Mesenchymal stem cell (in vitro differentiated cells and primary cell): ENCODE measurements around the gene DLGAP1.

Source experiments
- DNase-seq: peaks from one replicate; pipeline ENCODE4 v3.0.0-alpha.2; 2013
- H2AFZ ChIP-seq: one replicate; pipeline ENCODE4 v1.6.1; 2013; ENCODE audit warnings: low read depth, mild to moderate bottlenecking, control low read depth, inconsistent platforms, low read length, moderate library complexity
- H2AK5ac ChIP-seq: 2 replicates; pipeline ENCODE4 v1.6.1; 2013; ENCODE audit warnings: low read length, moderate library complexity, mild to moderate bottlenecking, inconsistent platforms; ENCODE audit not compliant: severe bottlenecking
- H2BK120ac ChIP-seq: one replicate; pipeline ENCODE4 v1.6.1; 2013; ENCODE audit warnings: low read depth, mild to moderate bottlenecking, inconsistent platforms, low read length, moderate library complexity
- H2BK12ac ChIP-seq, 2 experiments: one replicate each; pipeline ENCODE4 v1.6.1; 2013; ENCODE audit warnings: inconsistent platforms in 2 of 2, low read length in 2 of 2, mild to moderate bottlenecking in 2 of 2, moderate library complexity in 2 of 2, control low read depth in 1 of 2
- H2BK15ac ChIP-seq: one replicate; pipeline ENCODE4 v1.6.1; 2013; ENCODE audit warnings: mild to moderate bottlenecking, low read depth, inconsistent platforms; ENCODE audit not compliant: poor library complexity, severe bottlenecking
- H2BK5ac ChIP-seq: 2 replicates; pipeline ENCODE4 v1.6.1; 2013; ENCODE audit warnings: low read depth, mild to moderate bottlenecking, low read length, control low read depth, inconsistent platforms; ENCODE audit not compliant: poor library complexity, severe bottlenecking
- H3K14ac ChIP-seq, 2 experiments: one replicate each; pipeline ENCODE4 v1.6.1; 2013; ENCODE audit warnings: inconsistent platforms in 2 of 2, low read length in 2 of 2, control low read depth in 1 of 2, mild to moderate bottlenecking in 1 of 2, moderate library complexity in 1 of 2
- H3K18ac ChIP-seq, 2 experiments: one replicate each; pipeline ENCODE4 v1.6.1; 2013; ENCODE audit warnings: inconsistent platforms in 2 of 2, low read length in 2 of 2, control low read depth in 1 of 2, low read depth in 1 of 2, mild to moderate bottlenecking in 1 of 2
- H3K23ac ChIP-seq, 2 experiments: one replicate each; pipeline ENCODE4 v1.6.1; 2013; ENCODE audit warnings: inconsistent platforms in 2 of 2, low read length in 2 of 2, mild to moderate bottlenecking in 2 of 2, moderate library complexity in 2 of 2, control low read depth in 1 of 2
- H3K27ac ChIP-seq: 2 replicates; pipeline ENCODE4 v1.5.1; 2013; ENCODE audit warnings: mild to moderate bottlenecking, moderate library complexity, low read length, control low read depth, inconsistent platforms; ENCODE audit not compliant: poor library complexity, severe bottlenecking
- H3K27me3 ChIP-seq, 2 experiments: 2 replicates each; pipeline versions ENCODE4 v1.6.1 to v1.7.0; 2013; ENCODE audit warnings: low read length in 2 of 2, mild to moderate bottlenecking in 2 of 2, moderate library complexity in 2 of 2, control low read depth in 1 of 2, inconsistent platforms in 1 of 2; ENCODE audit not compliant: control insufficient read depth in 1 of 2, insufficient read depth in 1 of 2
- H3K36me3 ChIP-seq, 2 experiments: 2 replicates each; pipeline versions ENCODE4 v1.6.1 to v1.7.0; 2013; ENCODE audit warnings: low read length in 2 of 2, control low read depth in 1 of 2, inconsistent platforms in 1 of 2, low read depth in 1 of 2, mild to moderate bottlenecking in 1 of 2; ENCODE audit not compliant: insufficient read depth in 2 of 2, control insufficient read depth in 1 of 2
- H3K4ac ChIP-seq, 2 experiments: one replicate each; pipeline ENCODE4 v1.6.1; 2013; ENCODE audit warnings: inconsistent platforms in 2 of 2, low read length in 2 of 2, mild to moderate bottlenecking in 2 of 2, moderate library complexity in 2 of 2, control low read depth in 1 of 2, low read depth in 1 of 2
- H3K4me1 ChIP-seq: 2 replicates; pipeline ENCODE4 v1.6.1; 2013; ENCODE audit warnings: low read depth, low read length, control low read depth; ENCODE audit not compliant: control insufficient read depth, insufficient read depth
- H3K4me2 ChIP-seq: 2 replicates; pipeline ENCODE4 v1.6.1; 2013; ENCODE audit warnings: low read length, mild to moderate bottlenecking, inconsistent platforms; ENCODE audit not compliant: poor library complexity, severe bottlenecking
- H3K4me3 ChIP-seq, 2 experiments: 2 replicates each; pipeline versions ENCODE4 v1.5.1 to v1.7.0; 2013; ENCODE audit warnings: low read length in 2 of 2, mild to moderate bottlenecking in 2 of 2, control low read depth in 1 of 2, low read depth in 1 of 2; ENCODE audit not compliant: insufficient read depth in 1 of 2
- H3K79me1 ChIP-seq: replicated peaks from 2 replicates; pipeline ENCODE4 v1.6.1; 2013; ENCODE audit warnings: mild to moderate bottlenecking, control low read depth, low read length, inconsistent platforms; ENCODE audit not compliant: poor library complexity, severe bottlenecking
- H3K9ac ChIP-seq: 2 replicates; pipeline ENCODE4 v1.7.0; 2013; ENCODE audit warnings: mild to moderate bottlenecking, low read length, moderate library complexity
- H3K9me3 ChIP-seq: 2 replicates; pipeline ENCODE4 v1.7.0; 2013; ENCODE audit warnings: mild to moderate bottlenecking, low read length; ENCODE audit not compliant: control insufficient read depth
- H4K8ac ChIP-seq: one replicate; pipeline ENCODE4 v1.6.1; 2013; ENCODE audit warnings: inconsistent platforms, mild to moderate bottlenecking, low read length, moderate library complexity
- H4K91ac ChIP-seq: one replicate; pipeline ENCODE4 v1.6.1; 2013; ENCODE audit warnings: mild to moderate bottlenecking, low read length, inconsistent platforms
- WGBS: methylation state at CpG from one replicate; pipeline ENCODE4 v1.1.7; 2013; ENCODE audit warnings: mixed read lengths; 5-methylcytosine and 5-hydroxymethylcytosine counted together

DLGAP1 gene

DNA sequence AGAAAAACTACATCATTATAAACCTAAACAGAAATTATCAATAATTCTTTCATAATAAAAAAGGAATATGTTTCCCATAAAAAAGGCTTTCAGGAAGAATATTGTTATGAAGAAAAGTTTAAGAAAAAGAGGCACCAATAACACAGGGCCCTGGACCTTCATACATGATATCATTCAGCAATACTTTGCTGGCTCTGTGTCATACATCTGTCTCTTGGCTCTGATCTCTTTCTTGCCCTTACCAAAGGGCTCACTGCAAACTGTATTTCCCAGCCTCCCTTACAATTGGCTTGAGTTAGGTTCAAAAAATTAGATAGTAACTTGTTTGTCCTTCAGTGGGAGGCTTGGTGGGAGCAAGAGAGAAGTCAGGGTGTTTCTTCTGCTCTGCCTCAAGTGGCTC lies 506.1 kb downstream of the DLGAP1 start:
- Histone ChIP-seq H3K36me3 (no peaks in the 10 kb centered on the region), H2AK5ac (no peak overlapping the region), H3K18ac (no peak overlapping the region), H3K23ac (no peak overlapping the region), H2BK15ac (no peak overlapping the region), H2BK12ac (no peak overlapping the region), H3K4me3 (no peak overlapping the region), H4K8ac (no peak overlapping the region), H3K9me3 (no peaks in the 10 kb centered on the region), H3K79me1 (no peaks in the 10 kb centered on the region), H3K9ac (no peak overlapping the region), H4K91ac (no peak overlapping the region), H3K27ac (no peak overlapping the region), H3K4ac (no peak overlapping the region), H3K4me1 (no peaks in the 10 kb centered on the region), H3K27me3 (no peaks in the 10 kb centered on the region), H2BK120ac (no peak overlapping the region), H2BK5ac (no peak overlapping the region), H3K4me2 (no peak overlapping the region), H2AFZ (no peak overlapping the region), H3K14ac (no peak overlapping the region)
- DNase-seq: no peak

GRCh38 chr18:3947383-3947782 lies 507.7 kb downstream of the DLGAP1 start:
- no peak overlapping the region for H3K4me2 ChIP-seq
- no peak overlapping the region for H4K8ac ChIP-seq
- 81% methylated on average over 2 of the region's 3 CpGs for whole genome bisulfite sequencing
- no peak overlapping the region for H2BK15ac ChIP-seq
- H2AFZ ChIP-seq: no peak overlapping the region
- H2BK120ac ChIP-seq: no peak overlapping the region
- no peaks in the 10 kb centered on the region for H3K36me3 ChIP-seq
- H2BK5ac ChIP-seq: no peak overlapping the region
- H3K9me3 ChIP-seq: no peaks in the 10 kb centered on the region
- H3K79me1 ChIP-seq: no peaks in the 10 kb centered on the region
- H4K91ac ChIP-seq: no peak overlapping the region
- H2AK5ac ChIP-seq: no peak overlapping the region
- H2BK12ac ChIP-seq: no peak overlapping the region
- no peak overlapping the region for H3K14ac ChIP-seq
- no peak overlapping the region for H3K4me3 ChIP-seq
- no peak overlapping the region for H3K23ac ChIP-seq
- no peak for DNase-seq
- no peak overlapping the region for H3K18ac ChIP-seq
- no peak overlapping the region for H3K4ac ChIP-seq
- no peaks in the 10 kb centered on the region for H3K27me3 ChIP-seq
- H3K4me1 ChIP-seq: no peaks in the 10 kb centered on the region
- no peak overlapping the region for H3K9ac ChIP-seq
- no peak overlapping the region for H3K27ac ChIP-seq

GRCh38 chr18:3935305-3935704 lies 519.8 kb downstream of the DLGAP1 start:
- WGBS: no CpG with 5 or more reads among the region's 1 CpG
- no peak overlapping the region for H3K27ac ChIP-seq

GRCh38 chr18:3932276-3932675 lies 522.8 kb downstream of the DLGAP1 start:
- H3K4me1 ChIP-seq: no peaks in the 10 kb centered on the region
- no peaks in the 10 kb centered on the region for H3K9me3 ChIP-seq
- H3K27me3 ChIP-seq: no peaks in the 10 kb centered on the region
- no peak overlapping the region for H3K4me2 ChIP-seq
- H3K27ac ChIP-seq: no peak overlapping the region
- no peak overlapping the region for H4K8ac ChIP-seq
- H3K36me3 ChIP-seq: no peaks in the 10 kb centered on the region
- no peak overlapping the region for H3K4me3 ChIP-seq
- H4K91ac ChIP-seq: no peak overlapping the region
- H2AK5ac ChIP-seq: no peak overlapping the region
- H2AFZ ChIP-seq: no peak overlapping the region
- no peak for DNase-seq
- no peak overlapping the region for H2BK15ac ChIP-seq
- 91% methylated on average over 2 of the region's 4 CpGs for WGBS
- no peak overlapping the region for H2BK5ac ChIP-seq
- no peak overlapping the region for H3K23ac ChIP-seq
- H2BK120ac ChIP-seq: no peak overlapping the region
- no peaks in the 10 kb centered on the region for H3K79me1 ChIP-seq
- no peak overlapping the region for H2BK12ac ChIP-seq
- H3K9ac ChIP-seq: no peak overlapping the region
- no peak overlapping the region for H3K14ac ChIP-seq
- H3K4ac ChIP-seq: no peak overlapping the region
- no peak overlapping the region for H3K18ac ChIP-seq

More at GRCh38 chr18:3935305-3935704, 519.8 kb downstream of the DLGAP1 start:
- Histone ChIP-seq H3K23ac (no peak overlapping the region), H3K27me3 (no peaks in the 10 kb centered on the region), H2BK15ac (no peak overlapping the region), H2BK12ac (no peak overlapping the region), H3K9ac (no peak overlapping the region), H3K4ac (no peak overlapping the region), H2AFZ (no peak overlapping the region), H3K4me1 (no peaks in the 10 kb centered on the region), H4K91ac (no peak overlapping the region), H4K8ac (no peak overlapping the region), H2BK5ac (no peak overlapping the region), H3K4me2 (no peak overlapping the region), H3K9me3 (peaks cover 6% of the 10 kb centered on the region), H3K14ac (no peak overlapping the region), H3K18ac (no peak overlapping the region), H2AK5ac (no peak overlapping the region), H3K4me3 (no peak overlapping the region), H3K36me3 (no peaks in the 10 kb centered on the region), H3K79me1 (no peaks in the 10 kb centered on the region), H2BK120ac (no peak overlapping the region)
- DNase-seq: no peak
